Keratinocyte (primary cell): Measurements from ENCODE around the gene C7orf57. TPM values are rescaled to one million over a fixed set of nuclear protein-coding genes. Genes with fewer than 3 reads are reported as not detected.

ENCODE experiments used
- DNase-seq: peaks from one replicate; pipeline ENCODE4 v3.0.0-alpha.2; 2011; ENCODE audit warnings: low read depth, missing footprints, low spot score
- FAIRE-seq: peaks from 2 replicates; lab custom pipeline; 2011; peaks lifted over from hg19 to GRCh38; lab: Jason Lieb, UNC
- H2AFZ ChIP-seq: 2 replicates; pipeline ENCODE4 v1.6.0; 2012; ENCODE audit warnings: low read length, control low read depth, inconsistent platforms; ENCODE audit not compliant: control insufficient read depth
- H3K27ac ChIP-seq: 2 replicates; pipeline ENCODE4 v1.5.1; 2011; ENCODE audit warnings: low read length; ENCODE audit not compliant: control insufficient read depth, insufficient read depth
- H3K27me3 ChIP-seq: 3 replicates; pipeline ENCODE4 v1.6.0; 2011; ENCODE audit warnings: low read length; ENCODE audit not compliant: control insufficient read depth, insufficient read depth; ENCODE audit errors: extremely low read depth
- H3K36me3 ChIP-seq, 2 experiments: 2 replicates in 1 of 2; 3 replicates in 1 of 2; pipeline ENCODE4 v1.5.1; 2011; ENCODE audit warnings: low read length in 2 of 2, mild to moderate bottlenecking in 1 of 2; ENCODE audit not compliant: control insufficient read depth in 2 of 2, insufficient read depth in 2 of 2; ENCODE audit errors: extremely low read depth in 1 of 2
- H3K4me1 ChIP-seq: 3 replicates; pipeline ENCODE4 v1.5.1; 2011; ENCODE audit warnings: low read length; ENCODE audit not compliant: control insufficient read depth, insufficient read depth; ENCODE audit errors: extremely low read depth
- H3K4me2 ChIP-seq: 3 replicates; pipeline ENCODE4 v1.6.0; 2011; ENCODE audit warnings: low read depth, low read length; ENCODE audit not compliant: control insufficient read depth, insufficient read depth; ENCODE audit errors: extremely low read depth
- H3K4me3 ChIP-seq, 3 experiments: fragments of 200-600 bp in 1 of 3; sonication (generic) in 1 of 3; 2 replicates in 2 of 3; 3 replicates in 1 of 3; pipeline ENCODE4 v1.5.1; 2011 to 2016; ENCODE audit warnings: low read length in 3 of 3, mild to moderate bottlenecking in 3 of 3, control low read depth in 2 of 3, inconsistent platforms in 1 of 3, low read depth in 1 of 3, mixed read lengths in 1 of 3, mixed run types in 1 of 3, moderate library complexity in 1 of 3; ENCODE audit not compliant: control insufficient read depth in 2 of 3, insufficient read depth in 2 of 3; ENCODE audit errors: extremely low read depth in 1 of 3
- H3K79me2 ChIP-seq: 2 replicates; pipeline ENCODE4 v1.6.0; 2012; ENCODE audit warnings: low read length; ENCODE audit not compliant: control insufficient read depth, insufficient read depth
- H3K9ac ChIP-seq: 3 replicates; pipeline ENCODE4 v1.6.0; 2011; ENCODE audit warnings: low read length; ENCODE audit not compliant: control insufficient read depth, insufficient read depth; ENCODE audit errors: extremely low read depth
- H3K9me1 ChIP-seq: 3 replicates; pipeline ENCODE4 v1.6.0; 2011; ENCODE audit warnings: low read length; ENCODE audit not compliant: control insufficient read depth, insufficient read depth; ENCODE audit errors: extremely low read depth
- H3K9me3 ChIP-seq: 2 replicates; pipeline ENCODE4 v1.5.1; 2012; ENCODE audit warnings: low read depth, low read length; ENCODE audit not compliant: control insufficient read depth
- H4K20me1 ChIP-seq: 3 replicates; pipeline ENCODE4 v1.6.0; 2011; ENCODE audit warnings: low read length; ENCODE audit not compliant: control insufficient read depth, insufficient read depth; ENCODE audit errors: extremely low read depth
- EZH2 ChIP-seq: IDR thresholded peaks from one replicate; pipeline ENCODE4 v1.6.1; 2012; ENCODE audit warnings: inconsistent platforms, mild to moderate bottlenecking, low read length, moderate library complexity
- dilution Hi-C: fragments of 300-500 bp; cut with MboI; formaldehyde crosslinking; loops from one replicate; pipeline ENCODE4 v1.7.0; 2020; ENCODE audit warnings: low sequenced_read_pairs; ENCODE audit not compliant: extremely low pct_ligation_motif_present
- polyA plus RNA-seq, 5 experiments: library from polyadenylated mRNA; depleted of rRNA in 3 of 5; stranded (reverse) in 3 of 5; stranded (forward) in 1 of 5; unstranded in 1 of 5; fragments of >200 nt; gene quantifications; 1 replicate in 1 of 5; 2 replicates in 3 of 5; 3 replicates in 1 of 5; pipeline versions ENCODE4 v1.2.1 to v1.2.3, GENCODE V29; 2011 to 2012; ENCODE audit warnings: missing spikeins in 2 of 5, low read depth in 1 of 5, low replicate concordance in 1 of 5
- TF ChIP-seq, protein P1 (sequence below), 3 experiments: IDR thresholded peaks in 1 of 3; conservative IDR thresholded peaks in 1 of 3; optimal IDR thresholded peaks in 1 of 3; 2 replicates in 2 of 3; 3 replicates in 1 of 3; pipeline versions ENCODE3 to v1.5.1; 2011; ENCODE audit warnings: low read length in 3 of 3, mild to moderate bottlenecking in 3 of 3, moderate library complexity in 2 of 3, control low read depth in 1 of 3, inconsistent platforms in 1 of 3; ENCODE audit not compliant: insufficient read depth in 2 of 3; ENCODE audit errors: extremely low read depth in 1 of 3

C7orf57 gene
- polyA plus RNA-seq, 1 donor (not counting 4 experiments of a cell fraction or from before 2014, with no cell fraction given), result 0.60 TPM

GRCh38 chr7:48108959-48109847 lies 73.9 kb downstream of the C7orf57 start:
- no peak overlapping the region for H3K27ac ChIP-seq
- no peak overlapping the region for H3K4me3 ChIP-seq
- DNase-seq (no peak), FAIRE-seq (no peak)
- TF ChIP-seq, protein P1, sequence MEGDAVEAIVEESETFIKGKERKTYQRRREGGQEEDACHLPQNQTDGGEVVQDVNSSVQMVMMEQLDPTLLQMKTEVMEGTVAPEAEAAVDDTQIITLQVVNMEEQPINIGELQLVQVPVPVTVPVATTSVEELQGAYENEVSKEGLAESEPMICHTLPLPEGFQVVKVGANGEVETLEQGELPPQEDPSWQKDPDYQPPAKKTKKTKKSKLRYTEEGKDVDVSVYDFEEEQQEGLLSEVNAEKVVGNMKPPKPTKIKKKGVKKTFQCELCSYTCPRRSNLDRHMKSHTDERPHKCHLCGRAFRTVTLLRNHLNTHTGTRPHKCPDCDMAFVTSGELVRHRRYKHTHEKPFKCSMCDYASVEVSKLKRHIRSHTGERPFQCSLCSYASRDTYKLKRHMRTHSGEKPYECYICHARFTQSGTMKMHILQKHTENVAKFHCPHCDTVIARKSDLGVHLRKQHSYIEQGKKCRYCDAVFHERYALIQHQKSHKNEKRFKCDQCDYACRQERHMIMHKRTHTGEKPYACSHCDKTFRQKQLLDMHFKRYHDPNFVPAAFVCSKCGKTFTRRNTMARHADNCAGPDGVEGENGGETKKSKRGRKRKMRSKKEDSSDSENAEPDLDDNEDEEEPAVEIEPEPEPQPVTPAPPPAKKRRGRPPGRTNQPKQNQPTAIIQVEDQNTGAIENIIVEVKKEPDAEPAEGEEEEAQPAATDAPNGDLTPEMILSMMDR (optimal IDR thresholded peaks at IDR 0.05 in 1 of 3, IDR thresholded peaks at IDR 0.05 in 1 of 3, conservative IDR thresholded peaks at IDR 0.05 in 1 of 3; ENCODE audit: extremely low read depth in 1 of 3, insufficient read depth in 2 of 3, low read length in 3 of 3), result no peak
- no peak for TF ChIP-seq EZH2
- H3K4me2 ChIP-seq, result no peak overlapping the region
- peaks cover 31 to 41% of the 10 kb centered on the region in 2 experiments for H3K36me3 ChIP-seq
- no peaks in the 10 kb centered on the region for H3K9me1 ChIP-seq
- dilution Hi-C loops, result no loop called here
- peaks cover 9% of the 10 kb centered on the region for H3K4me1 ChIP-seq
- H3K9me3 ChIP-seq, result no peaks in the 10 kb centered on the region
- no peaks in the 10 kb centered on the region for H3K79me2 ChIP-seq
- H4K20me1 ChIP-seq, result peaks cover 16% of the 10 kb centered on the region
- no peak overlapping the region for H2AFZ ChIP-seq
- H3K27me3 ChIP-seq, result no peaks in the 10 kb centered on the region
- H3K9ac ChIP-seq, result no peak overlapping the region

GRCh38 chr7:48109848-48110663 lies 74.7 kb downstream of the C7orf57 start:
- Histone ChIP-seq H2AFZ (no peak overlapping the region), H3K4me2 (no peak overlapping the region), H3K36me3 (peaks cover 23 to 33% of the 10 kb centered on the region in 2 experiments), H3K4me3 (no peak overlapping the region), H3K4me1 (peaks cover 14% of the 10 kb centered on the region), H3K9ac (no peak overlapping the region), H3K27ac (peak overlapping the region; percentile 8), H3K79me2 (no peaks in the 10 kb centered on the region), H3K9me1 (no peaks in the 10 kb centered on the region), H4K20me1 (peaks cover 12% of the 10 kb centered on the region), H3K9me3 (no peaks in the 10 kb centered on the region), H3K27me3 (no peaks in the 10 kb centered on the region)
- FAIRE-seq, result peak; percentile 93
- TF ChIP-seq, protein P1 (optimal IDR thresholded peaks at IDR 0.05 in 1 of 3, IDR thresholded peaks at IDR 0.05 in 1 of 3, conservative IDR thresholded peaks at IDR 0.05 in 1 of 3; ENCODE audit: extremely low read depth in 1 of 3, insufficient read depth in 2 of 3, low read length in 3 of 3), result peak; percentile 97 to 99 (median 99)
- no peak for TF ChIP-seq EZH2
- no peak for DNase-seq
- dilution Hi-C loops, result no loop called here
